SH-SY5Y (cell line): ENCODE measurements around the gene PHTF2.
A peak's percentile ranks its signal among the peaks of the same experiment; 100 is the strongest.

Source experiments
- GATA2 ChIP-seq: IDR thresholded peaks from 2 replicates; pipeline ENCODE4 v1.6.1; 2011; ENCODE audit warnings: mild to moderate bottlenecking, low read depth, low read length
- GATA3 ChIP-seq: IDR thresholded peaks from 2 replicates; pipeline ENCODE4 v1.6.1; 2011; ENCODE audit warnings: low read depth, mild to moderate bottlenecking, low read length, moderate library complexity

DNA sequence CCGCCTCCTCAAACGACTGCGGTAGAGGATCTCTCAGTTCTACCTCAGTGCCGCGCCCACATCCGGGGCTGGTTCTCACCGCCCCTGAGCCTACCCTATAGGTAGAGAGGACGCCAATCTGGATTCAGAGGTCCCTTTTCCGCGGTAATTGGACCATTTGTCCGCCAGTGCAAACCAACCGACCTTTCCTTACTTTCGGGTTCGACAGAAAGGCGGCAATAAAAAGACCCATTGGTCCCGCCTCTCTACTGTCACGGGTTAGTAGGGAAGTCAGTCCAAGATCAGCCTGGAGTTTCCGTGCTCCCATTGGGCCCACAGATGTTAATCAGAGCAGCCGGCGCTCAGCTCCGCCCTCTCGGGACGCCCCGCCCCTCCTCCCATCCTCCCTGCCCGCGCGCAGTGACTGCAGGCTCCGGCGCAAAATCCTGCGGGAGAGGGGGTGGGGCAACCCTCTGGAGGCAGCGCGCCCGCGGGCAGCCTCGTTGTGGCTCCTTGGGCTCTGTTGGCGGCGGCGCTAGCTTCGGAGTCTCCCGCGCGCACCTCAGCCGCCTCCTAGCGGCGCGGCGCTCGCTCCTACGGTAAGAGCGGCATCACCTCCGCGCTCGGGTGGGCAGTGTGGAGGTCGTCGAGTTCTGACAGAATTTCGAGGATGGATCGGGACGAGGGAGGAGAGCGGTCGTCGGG, at the start of gene PHTF2, which contains the start of gene TMEM60:
- TF ChIP-seq GATA2 (peak; percentile 55), GATA3 (no peak)
